HPDE6-E6E7 (cell line): Measurements from ENCODE around the gene AMH.
"Not testable (repeated sequence)": the region's sequence is repeated elsewhere in the genome, so short reads cannot be mapped to it uniquely, and the experiment has no call there.

Experiments used
- DNase-seq: peaks from one replicate; pipeline ENCODE4 v3.0.0; 2011; ENCODE audit warnings: missing footprints; ENCODE audit errors: extremely low spot score

AMH gene

DNA sequence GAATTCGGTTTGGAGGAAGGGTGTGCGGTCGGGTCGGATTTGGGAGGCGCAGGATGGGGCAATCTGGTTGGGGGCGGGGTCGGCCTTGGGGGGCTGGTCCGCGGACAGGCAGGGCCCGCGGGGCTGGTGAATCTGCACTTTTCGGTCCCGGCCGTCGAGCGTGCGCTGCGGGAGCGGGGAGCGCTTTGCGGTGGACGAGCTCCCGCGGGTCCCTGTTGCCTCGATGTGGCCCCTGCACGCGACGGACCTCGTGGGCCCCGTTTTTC, 21.0 kb downstream of the AMH start:
- no peak for DNase-seq

DNA sequence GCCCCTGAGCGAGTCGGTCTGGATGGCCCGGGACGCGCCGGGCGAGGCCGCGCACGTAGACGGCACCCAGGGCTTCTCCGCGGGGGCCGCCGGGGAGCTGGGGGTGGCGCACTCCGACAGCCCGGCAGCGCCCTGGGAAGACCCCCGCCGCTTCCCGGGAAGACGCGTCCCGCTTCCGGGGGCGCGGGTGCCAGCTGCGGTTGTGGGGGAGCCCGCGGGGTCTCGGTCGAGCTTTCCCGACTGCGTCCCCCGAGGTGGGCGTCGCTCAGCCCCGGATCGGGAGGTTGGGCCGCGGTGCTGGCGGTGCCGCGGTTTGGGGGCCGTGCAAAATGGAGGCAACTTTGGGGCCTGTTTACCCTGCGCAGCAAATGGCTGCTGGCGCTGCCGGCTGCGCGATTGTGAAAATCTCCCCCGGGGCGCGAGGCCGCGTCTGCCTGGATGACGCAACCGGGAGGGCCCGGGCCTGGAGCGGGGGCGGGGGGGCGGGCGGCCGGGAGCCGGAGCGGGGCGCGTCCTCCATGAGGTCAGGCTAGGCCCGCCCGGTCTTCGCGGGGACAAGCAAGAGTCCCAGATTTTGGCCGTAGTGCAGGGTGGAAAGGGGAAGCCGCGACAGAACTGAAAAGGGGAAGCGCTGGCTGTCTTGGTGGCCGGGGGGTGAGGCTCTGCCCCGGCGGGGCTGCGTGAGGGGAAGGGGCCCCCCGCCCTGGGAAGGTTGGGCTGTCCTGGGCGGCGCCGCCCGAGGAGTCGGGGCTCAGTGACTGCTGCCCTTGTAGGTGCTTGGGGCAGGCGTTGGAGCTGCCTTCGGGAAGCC, 21.5 kb downstream of the AMH start:
- peak; percentile 81 for DNase-seq

DNA sequence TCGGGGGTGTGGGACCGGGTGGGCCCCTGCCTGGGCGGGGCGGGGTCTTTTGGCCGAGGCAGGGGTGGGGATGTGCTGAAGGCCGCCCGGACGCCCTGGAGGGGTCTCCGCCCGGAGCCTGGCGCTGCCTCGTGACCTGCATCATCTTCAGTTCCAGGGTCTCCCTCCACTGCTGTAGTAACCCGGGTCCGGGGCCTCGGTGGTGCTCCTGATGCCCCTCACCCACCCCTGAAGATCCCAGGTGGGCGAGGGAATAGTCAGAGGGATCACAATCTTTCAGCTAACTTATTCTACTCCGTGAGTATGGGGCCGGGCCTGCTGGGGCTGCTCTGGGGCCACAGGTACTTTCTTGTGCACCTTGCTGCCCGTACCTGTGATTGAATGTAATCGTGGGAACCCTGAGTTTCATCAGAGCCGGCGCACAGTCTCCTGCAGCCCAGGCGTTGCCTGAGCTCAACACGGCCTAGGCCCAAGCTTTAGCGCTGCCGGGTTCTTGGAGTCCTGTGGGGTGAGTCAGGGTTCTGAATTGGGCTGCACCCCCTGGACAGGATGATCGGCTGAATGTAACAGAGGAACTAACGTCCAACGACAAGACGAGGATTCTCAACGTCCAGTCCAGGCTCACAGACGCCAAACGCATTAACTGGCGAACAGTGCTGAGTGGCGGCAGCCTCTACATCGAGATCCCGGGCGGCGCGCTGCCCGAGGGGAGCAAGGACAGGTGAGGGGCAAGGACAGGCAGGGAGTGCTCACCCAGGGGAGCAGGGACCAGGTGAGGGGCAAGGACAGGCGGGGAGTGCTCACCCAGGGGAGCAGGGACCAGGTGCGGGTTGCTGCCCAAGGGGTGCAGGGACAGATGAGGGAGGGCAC, 22.3 kb downstream of the AMH start:
- DNase-seq, result no peak

DNA sequence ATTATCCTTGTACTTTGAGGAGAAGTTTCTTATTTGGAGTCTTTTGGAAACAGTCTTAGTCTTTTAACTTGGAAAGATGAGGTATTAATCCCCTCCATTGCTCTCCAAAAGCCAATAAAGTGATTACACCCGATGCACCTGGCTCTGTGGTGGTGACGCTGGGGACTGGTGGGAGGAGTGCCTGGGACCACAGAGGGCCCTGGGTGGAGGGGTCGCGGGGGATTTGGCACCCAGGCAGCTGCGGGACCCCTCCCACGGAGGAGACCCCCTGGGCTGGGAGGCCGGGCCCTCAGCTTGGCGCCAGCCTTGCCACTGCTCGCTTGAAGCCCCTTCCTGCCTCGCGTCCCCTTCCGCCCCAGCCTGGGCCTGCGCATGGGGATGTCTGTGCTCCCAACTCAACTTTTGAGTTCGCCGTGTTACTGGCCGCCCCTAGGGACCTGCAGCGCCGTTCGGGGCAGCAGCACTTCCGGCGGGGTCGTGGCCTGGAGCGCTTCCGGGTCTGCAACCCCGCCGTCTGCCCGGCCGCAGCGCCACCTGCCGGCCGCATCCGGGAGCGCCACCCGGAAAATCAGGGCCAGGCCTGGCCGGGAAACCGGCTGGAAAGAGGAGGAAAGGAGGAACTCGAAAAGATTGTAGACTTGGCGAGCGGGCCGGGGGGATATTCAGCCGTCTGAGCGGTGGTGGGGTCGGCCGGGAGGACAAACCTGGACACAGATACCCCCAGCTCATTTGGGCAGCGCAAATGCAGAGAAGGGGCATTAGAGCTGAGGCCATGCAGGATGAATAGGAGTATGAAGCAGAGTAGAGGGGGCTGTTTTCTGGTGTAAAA, 24.4 kb downstream of the AMH start:
- peak; percentile 61 for DNase-seq

DNA sequence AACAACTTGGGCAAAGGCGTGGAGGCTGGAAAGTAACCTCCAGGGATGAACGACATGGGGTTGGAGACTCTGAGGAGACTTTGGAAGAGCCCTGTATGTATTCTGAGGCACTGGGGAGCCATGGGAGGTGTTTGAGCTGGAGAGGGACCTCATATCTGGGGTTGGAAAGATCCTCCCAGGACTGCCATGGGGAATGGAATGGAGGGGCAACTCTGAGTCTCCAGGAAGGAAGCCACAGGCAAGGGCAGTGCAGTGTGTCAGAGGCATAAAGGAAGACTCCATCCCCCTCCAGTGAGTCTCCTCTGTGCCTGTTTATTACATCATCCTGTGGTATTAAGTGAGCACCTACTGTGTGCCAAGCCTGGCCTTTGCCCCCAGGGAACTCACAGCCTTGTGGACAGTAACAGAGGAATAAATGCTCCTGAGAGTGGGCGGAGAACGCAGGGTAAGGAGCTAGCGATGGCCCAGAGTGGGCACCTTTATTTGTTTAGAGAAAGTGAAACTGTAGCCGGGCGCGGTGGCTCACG, 25.1 kb downstream of the AMH start:
- DNase-seq, result no peak

DNA sequence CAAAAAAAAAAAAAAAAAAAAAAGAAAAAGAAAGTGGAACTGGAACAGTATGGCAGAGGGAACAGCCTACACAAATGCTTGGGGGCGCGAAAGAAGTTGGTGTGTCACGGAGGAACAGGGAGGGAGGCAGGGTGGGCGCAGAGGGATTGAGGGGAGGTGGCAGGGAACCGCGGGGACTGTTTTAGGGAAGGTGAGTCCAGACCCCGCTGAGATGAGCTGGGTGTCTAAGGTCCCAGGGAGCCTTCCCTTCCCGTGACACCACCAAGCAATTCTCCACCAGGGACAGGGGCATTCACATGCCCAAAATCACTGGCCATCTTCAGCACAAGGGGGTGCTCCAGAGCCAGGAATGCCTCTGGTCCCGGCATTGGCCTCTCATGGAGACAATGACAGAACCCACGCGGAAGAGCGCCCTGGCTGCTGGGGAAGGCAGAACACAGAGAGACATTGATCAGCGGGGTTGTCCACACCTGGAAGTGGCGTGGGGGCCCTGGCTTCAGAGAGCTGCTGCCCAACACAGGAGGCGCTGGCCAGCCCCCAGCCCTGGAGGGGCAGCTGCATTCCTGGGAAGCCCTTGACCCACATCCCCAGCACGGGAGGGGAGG, 25.9 kb downstream of the AMH start:
- DNase-seq, result peak; percentile 36

DNA sequence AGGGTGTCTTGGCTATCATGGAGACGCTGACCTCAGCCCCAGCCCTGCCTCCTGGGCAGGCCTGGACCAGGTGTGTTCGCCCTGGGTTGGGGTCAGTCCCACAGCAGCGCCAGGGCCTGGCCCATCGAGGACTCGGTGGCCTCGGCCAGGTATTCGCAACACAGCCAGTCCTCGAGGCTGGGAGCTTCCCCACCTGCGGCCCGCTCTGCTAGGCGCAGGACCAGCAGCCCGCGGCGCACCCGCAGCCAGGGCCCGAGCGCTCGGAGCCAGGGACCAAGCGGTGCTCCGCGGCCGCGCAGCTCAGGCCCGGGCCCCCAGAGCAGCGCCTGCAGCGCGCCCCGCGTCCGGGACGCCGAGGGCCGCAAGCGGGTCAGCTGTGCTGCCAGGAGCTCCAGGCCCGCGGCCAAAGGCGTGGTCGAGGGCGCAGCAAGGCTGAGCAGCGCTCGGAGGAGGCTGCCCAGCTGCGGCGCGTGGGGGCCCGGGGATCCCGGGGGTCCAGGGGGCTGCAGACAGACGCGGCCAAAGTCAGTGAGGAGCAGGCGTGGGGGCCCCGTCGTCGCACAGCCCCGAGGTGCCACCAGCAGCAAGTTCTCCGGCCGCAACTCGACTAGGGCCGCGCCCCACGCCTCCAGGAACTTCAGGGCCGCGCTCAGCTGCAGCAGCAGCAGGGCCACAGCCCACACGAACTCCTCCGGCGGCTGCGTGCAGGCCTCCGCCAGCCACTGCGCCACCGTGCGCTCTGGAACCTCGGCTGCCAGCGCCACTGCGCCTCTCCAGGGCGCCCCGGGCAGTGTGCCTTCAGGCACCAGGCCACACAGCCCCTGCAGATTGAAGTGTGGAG, 26.7 kb downstream of the AMH start:
- DNase-seq, result no peak

DNA sequence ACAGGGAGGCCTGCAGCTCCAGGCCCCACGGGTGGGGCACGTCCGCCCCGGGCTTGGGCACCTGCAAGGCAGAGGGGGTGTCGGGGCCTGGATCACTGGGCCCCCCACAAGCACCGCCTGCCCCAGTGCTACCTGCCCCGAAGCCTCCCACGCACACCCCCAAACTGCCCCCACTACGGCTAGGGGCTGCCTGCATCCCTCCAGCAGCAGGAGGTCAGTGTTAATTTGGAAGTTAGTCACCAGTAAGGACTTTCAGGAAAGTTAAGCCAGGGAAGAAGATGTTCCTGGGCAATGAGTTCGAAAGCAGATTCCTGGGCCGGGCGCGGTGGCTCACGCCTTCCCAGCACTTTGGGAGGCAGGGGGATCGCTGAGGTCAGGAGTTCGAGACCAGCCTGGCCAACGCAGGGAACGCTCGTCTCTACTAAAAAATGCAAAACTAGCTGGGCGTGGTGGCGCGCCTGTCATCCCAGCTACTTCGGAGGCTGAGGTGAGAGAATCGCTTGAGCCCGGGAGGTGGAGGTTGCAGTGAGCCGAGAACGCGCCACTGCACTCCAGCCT, 27.4 kb downstream of the AMH start:
- no peak for DNase-seq

DNA sequence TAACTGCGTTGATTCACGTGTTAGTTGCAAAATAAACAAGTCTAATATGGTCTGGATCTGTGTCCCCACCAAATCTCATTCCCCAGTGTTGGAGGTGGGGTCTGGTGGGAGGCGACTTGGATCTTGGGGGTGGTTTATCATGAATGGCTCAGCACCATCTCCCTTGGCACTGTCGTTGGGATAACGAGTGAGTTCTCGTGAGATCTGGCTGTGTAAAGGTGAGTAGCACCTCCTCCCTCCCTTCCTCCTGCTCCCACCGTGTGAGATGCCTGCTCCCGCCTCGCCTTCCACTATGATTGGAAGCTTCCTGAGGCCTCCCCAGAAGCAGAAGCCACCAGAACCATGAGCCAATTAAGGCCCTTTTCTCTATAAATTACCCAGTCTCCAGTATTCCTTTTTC, 28.0 kb downstream of the AMH start:
- DNase-seq, result no peak

DNA sequence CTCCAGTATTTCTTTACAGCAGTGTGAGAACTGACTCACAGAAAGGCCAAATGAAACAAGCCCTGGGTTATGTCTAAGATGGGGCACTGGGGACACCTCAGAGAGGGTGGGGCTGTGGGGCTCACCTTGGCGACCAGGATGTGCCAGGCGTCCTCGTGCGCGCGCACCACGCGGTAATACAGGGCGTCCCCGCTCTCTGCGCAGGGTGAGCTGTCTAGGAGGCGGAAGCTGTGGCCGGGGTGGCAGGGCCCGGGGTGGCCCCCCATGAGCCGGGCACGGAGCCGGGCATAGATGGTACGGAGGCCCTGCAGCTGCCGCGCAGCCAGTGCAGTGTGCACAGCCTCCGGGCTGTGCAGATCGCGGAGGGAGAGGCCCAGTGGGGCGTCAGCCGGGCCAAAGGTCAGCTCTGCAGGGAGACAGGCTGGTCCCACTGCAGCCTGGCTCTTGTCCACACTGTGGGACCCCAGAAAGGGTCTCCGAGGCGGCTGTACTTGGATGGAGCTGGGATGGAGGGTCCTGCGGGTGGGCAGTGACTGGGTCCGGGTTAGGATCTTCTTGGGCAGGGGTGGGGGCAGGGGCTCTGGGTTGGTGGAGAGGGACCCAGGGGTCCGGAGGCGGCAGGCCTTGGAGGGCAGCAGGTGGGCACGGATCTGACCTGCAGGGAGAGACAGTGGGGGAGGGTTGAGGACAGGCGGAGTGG, 29.5 kb downstream of the AMH start:
- DNase-seq, result no peak

DNA sequence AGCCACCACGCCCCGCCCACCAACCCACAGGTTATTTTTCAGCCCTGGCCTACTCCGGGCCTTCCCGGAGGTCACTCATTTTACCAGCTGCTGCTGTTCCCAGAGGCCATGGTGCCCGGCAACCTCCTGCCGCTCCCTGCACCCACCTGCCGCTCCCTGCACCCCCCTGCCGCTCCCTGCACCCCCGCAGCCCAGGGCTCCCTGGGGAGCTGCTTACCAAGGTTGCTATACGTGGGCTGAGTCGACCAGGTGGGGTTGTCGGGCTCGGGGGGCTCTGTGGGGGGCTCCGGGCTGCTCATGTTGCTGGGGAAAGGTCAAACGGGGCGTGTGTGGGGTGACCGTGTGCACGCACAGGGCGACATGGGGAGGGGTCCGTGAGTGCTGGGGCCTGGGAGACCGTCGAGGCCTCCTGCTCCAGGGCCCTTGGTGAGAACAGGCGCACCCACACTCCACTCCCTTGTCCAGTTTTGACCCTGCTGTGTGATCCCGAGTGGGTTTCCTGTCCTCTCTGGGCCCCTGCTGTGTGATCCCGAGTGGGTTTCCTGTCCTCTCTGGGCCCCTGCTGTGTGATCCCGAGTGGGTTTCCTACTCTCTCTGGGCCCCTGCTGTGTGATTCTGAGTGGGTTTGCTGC, 31.6 kb downstream of the AMH start:
- DNase-seq, result no peak

DNA sequence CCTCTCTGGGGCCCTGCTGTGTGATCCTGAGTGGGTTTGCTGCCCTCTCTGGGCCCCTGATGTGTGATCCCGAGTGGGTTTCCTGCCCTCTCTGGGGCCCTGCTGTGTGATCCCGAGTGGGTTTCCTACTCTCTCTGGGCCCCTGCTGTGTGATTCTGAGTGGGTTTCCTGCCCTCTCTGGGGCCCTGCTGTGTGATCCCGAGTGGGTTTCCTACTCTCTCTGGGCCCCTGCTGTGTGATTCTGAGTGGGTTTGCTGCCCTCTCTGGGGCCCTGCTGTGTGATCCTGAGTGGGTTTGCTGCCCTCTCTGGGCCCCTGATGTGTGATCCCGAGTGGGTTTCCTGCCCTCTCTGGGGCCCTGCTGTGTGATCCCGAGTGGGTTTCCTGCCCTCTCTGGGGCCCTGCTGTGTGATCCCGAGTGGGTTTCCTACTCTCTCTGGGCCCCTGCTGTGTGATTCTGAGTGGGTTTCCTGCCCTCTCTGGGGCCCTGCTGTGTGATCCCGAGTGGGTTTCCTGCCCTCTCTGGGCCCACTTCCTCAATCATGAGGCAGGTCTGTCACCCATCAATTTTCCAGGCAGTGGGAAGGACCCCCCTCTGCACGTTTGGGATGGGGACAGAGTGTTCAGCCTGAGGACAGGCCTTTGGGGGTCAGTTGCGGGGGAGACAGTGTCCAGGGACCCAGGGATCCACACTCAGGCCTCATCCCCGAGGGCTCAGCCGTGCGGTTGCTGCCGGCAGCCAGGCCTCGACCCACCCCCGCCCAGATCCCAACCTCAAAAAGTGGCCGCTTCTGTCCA, 32.3 kb downstream of the AMH start:
- not testable (repeated sequence) for DNase-seq

DNA sequence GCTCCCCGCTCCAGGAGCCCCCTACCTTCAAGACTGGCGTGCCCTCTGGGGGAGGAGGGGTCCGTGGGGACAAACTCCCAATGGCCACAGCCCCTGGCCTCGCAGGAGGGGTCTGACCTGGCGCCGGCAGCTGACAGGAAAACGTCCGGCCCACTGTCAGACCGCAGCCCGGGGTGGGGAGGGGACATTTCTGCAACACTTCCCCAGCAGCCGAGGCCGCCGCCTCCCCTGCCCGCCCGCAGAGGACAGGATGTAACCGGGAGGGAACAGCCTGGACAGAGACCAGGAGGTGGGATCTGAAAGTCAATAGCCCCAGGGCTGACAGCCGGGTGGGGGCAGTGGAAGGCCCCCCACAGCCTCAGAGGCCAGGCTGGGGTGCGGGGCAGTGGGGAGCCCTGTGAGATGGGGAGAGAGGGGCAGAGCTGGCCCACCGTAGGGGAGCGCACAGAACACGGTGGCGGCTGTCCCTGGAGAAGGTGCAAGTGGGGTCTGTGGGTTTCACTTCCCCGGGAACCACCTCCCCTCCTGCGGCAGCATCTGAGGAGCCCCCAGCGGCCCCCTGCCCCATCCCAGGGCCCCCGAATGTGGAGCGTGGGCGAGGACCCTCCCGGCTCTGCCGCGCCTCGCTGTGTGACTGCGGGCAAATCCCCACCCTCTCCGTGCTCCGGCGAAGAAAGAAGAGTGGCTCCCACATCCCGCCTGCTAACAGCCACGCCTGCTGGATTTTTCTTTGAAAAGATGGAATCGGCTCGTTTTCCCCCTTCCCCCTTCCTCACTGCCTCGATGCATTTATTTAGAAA, 33.1 kb downstream of the AMH start, which contains the start of gene PEAK3:
Gene PEAK3, minus strand, starts transcription at position 114 of the 800 bp plus-strand sequence. CDS start 1,244 bp downstream, outside the sequence.
- no peak for DNase-seq

DNA sequence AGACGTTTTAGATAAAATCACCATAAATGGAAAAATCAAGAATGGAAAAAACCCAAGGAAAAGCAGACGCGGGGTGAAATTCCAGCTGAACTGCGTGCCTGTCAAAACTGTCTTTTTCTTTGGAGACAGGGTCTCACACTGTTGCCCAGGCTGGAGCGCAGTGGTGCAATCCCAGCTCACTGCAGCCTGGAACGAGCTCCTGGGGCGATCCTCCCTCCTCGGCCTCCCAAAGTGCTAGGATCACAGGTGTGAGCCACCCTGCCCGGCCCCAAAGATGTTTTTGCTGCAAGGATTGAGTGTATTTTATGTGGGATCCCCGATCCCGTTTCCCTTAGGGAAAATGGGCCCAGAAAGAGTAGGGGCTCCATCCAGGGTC, 33.7 kb downstream of the AMH start:
- DNase-seq, result no peak

DNA sequence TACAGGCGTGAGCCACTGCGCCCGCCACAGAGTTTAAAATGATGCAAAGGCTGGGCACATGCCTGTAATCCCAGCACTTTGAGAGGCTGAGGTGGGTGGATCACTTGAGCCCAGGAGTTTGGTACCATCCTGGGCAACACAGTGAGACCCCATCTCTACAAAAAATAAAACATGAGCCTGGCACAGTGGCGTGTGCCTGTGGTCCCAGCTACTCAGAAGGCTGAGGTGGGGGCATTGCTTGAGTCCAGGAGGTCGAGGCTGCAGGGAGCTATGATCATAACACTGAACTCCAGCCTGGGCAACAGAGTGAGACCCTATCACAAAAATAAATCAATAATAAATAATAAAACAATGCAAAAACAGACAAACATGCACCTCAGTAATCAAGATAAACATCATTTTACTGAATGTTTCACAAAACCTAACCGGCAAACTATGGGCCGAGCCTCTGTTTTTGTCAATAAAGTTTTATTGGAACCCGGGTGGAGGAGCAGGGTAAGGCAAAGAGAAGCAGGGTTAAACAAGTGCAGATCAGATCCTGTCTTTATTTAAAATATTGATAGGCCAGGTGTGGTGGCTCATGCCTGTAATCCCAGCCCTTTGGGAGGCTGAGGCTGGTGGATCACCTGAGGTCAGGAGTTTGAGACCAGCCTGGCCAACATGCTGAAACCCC, 34.8 kb downstream of the AMH start:
- no peak for DNase-seq

DNA sequence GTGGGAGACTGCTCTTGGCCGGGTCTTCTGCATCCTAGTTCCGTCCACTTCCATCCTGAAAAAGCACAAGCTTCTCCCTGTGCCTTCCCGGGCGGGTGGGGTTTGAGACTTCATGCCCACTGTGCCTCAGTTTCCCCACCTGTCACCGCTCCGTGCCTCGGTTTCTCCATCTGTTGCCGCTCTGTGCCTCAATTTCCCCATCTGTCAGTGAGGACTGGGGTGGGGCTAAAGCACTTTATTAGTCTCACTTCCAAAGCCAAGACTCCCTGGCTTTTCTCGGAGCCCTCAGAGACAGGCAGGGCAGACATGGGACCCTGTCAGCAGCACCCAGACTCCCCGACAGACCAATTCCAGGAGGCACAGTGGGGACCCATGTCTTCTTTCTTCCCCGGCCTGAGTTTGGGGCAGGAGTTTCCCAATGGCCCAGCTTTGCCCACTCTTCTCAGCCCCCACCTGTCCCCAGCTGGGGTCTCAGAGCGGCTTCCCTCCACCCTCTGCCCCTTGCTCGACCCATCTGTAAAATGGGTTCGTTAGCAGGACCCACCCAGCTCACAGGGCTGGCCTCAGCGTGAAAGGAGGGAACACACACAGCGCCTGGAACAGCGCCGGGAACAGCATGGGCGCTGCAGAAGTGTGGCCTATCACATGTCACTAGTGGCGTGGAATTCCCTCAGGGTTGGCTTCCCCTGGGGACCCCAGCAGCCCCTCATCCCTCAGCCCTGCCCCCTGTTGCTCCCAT, 37.4 kb downstream of the AMH start:
- no peak for DNase-seq
